ENCODE measurements around the gene IL4I1. TPM values are rescaled to one million over a fixed set of nuclear protein-coding genes. Genes with fewer than 3 reads are reported as not detected.
A peak's percentile ranks its signal among the peaks of the same experiment; 100 is the strongest.

Gene IL4I1
- total RNA-seq, 5 donors from 2014 or later (not counting 1 experiment from before 2014, with no cell fraction given): 2.0 to 12.4 (median 4.0) TPM

- POLR2A ChIA-PET: no interaction called here
- DNase-seq (peak in 2 of 35 experiments; percentile 17 to 45), ATAC-seq (replicated peaks in 1 of 4) (peak in 3 of 4 experiments; percentile 31 to 58 (median 36))
- no peaks in the 10 kb centered on the region for H3K27me3 ChIP-seq (replicated peaks in 1 of 2; ENCODE audit: control insufficient read depth in 2 of 2, extremely low read depth in 1 of 2, insufficient read depth in 2 of 2, low read length in 1 of 2)
- CTCF ChIA-PET: interaction anchor here (0.6 to 0.7 kb wide), 4 partner anchors 14 to 1507 kb away, joined by 3 to 5 read pairs (median 4); no protein-coding TSS in a partner anchor
- H3K4me3 ChIP-seq (ENCODE audit: control insufficient read depth in 1 of 2, extremely low read depth in 1 of 2, low read length in 1 of 2): no peak overlapping the region
- Mint-ChIP-seq H3K9me3 (no peaks in the 10 kb centered on the region), H3K27ac (peak overlapping the region; percentile 81 to 85), H3K4me3 (no peak overlapping the region), H3K36me3 (peaks cover 31% of the 10 kb centered on the region), H3K4me1 (peaks cover 27 to 33% (median 32%) of the 10 kb centered on the region in 3 donors), H3K27me3 (no peaks in the 10 kb centered on the region)
- WGBS (ENCODE audit: insufficient coverage): 51% methylated on average over 5 of the region's 9 CpGs
- peaks cover 38 to 53% of the 10 kb centered on the region in 2 donors for H3K36me3 ChIP-seq (ENCODE audit: control insufficient read depth in 2 of 2, extremely low read depth in 1 of 2, insufficient read depth in 1 of 2, low read length in 1 of 2)
- H3K27ac ChIP-seq (ENCODE audit: low read length): peak overlapping the region; percentile 52
- no peaks in the 10 kb centered on the region for H3K9me3 ChIP-seq
- H3K4me1 ChIP-seq (ENCODE audit: control insufficient read depth in 1 of 2, extremely low read depth in 1 of 2, insufficient read depth in 2 of 2, low read length in 2 of 2): peaks cover 3 to 20% of the 10 kb centered on the region in 2 experiments
Observed at GRCh38 chr19:49911381-49912145, 14.9 kb upstream of the IL4I1 start.

GRCh38 chr19:49910179-49910578, 13.5 kb upstream of the IL4I1 start:
- Mint-ChIP-seq H3K9me3 (no peaks in the 10 kb centered on the region), H3K36me3 (peaks cover 26% of the 10 kb centered on the region), H3K27me3 (no peaks in the 10 kb centered on the region), H3K4me1 (peaks cover 18 to 31% (median 31%) of the 10 kb centered on the region in 3 donors), H3K27ac (no peak overlapping the region), H3K4me3 (no peak overlapping the region)
- ATAC-seq (replicated peaks in 1 of 4) (peak in 1 of 4 experiments; percentile 12), DNase-seq (no peak)
- ChIA-PET CTCF (no interaction called here), POLR2A (no interaction called here)
- Histone ChIP-seq H3K27ac (ENCODE audit: low read length) (no peak overlapping the region), H3K4me1 (ENCODE audit: control insufficient read depth in 1 of 2, extremely low read depth in 1 of 2, insufficient read depth in 2 of 2, low read length in 2 of 2) (peaks cover 3 to 20% of the 10 kb centered on the region in 2 experiments), H3K36me3 (ENCODE audit: control insufficient read depth in 2 of 2, extremely low read depth in 1 of 2, insufficient read depth in 1 of 2, low read length in 1 of 2) (peaks cover 37 to 52% of the 10 kb centered on the region in 2 donors), H3K27me3 (replicated peaks in 1 of 2; ENCODE audit: control insufficient read depth in 2 of 2, extremely low read depth in 1 of 2, insufficient read depth in 2 of 2, low read length in 1 of 2) (no peaks in the 10 kb centered on the region), H3K4me3 (ENCODE audit: control insufficient read depth in 1 of 2, extremely low read depth in 1 of 2, low read length in 1 of 2) (no peak overlapping the region), H3K9me3 (no peaks in the 10 kb centered on the region)
- 100% methylated on average over 2 of the region's 5 CpGs for WGBS (ENCODE audit: insufficient coverage)

GRCh38 chr19:49908480-49909420, 12.1 kb upstream of the IL4I1 start:
- no peak overlapping the region for H3K4me3 ChIP-seq (ENCODE audit: control insufficient read depth in 1 of 2, extremely low read depth in 1 of 2, low read length in 1 of 2)
- peaks cover 18% of the 10 kb centered on the region for H3K36me3 Mint-ChIP-seq
- H3K27ac Mint-ChIP-seq: peak overlapping the region in 1 of 2 donors; percentile 27
- H3K27me3 ChIP-seq (replicated peaks in 1 of 2; ENCODE audit: control insufficient read depth in 2 of 2, extremely low read depth in 1 of 2, insufficient read depth in 2 of 2, low read length in 1 of 2): no peaks in the 10 kb centered on the region
- WGBS (ENCODE audit: insufficient coverage): 97% methylated on average over 36 of the region's 37 CpGs
- no peaks in the 10 kb centered on the region for H3K27me3 Mint-ChIP-seq
- no peak overlapping the region for H3K4me3 Mint-ChIP-seq
- ATAC-seq (replicated peaks in 1 of 4) (no peak), DNase-seq (no peak)
- peaks cover 3 to 20% of the 10 kb centered on the region in 2 experiments for H3K4me1 ChIP-seq (ENCODE audit: control insufficient read depth in 1 of 2, extremely low read depth in 1 of 2, insufficient read depth in 2 of 2, low read length in 2 of 2)
- no peak overlapping the region for H3K27ac ChIP-seq (ENCODE audit: low read length)
- no peaks in the 10 kb centered on the region for H3K9me3 Mint-ChIP-seq
- H3K9me3 ChIP-seq: no peaks in the 10 kb centered on the region
- peaks cover 27 to 43% of the 10 kb centered on the region in 2 donors for H3K36me3 ChIP-seq (ENCODE audit: control insufficient read depth in 2 of 2, extremely low read depth in 1 of 2, insufficient read depth in 1 of 2, low read length in 1 of 2)
- ChIA-PET CTCF (no interaction called here), POLR2A (interaction anchor here in 1 of 2 donors (0.6 kb wide), 1 partner anchor 698 kb away, joined by 3 read pairs; no protein-coding TSS in a partner anchor)
- peaks cover 17 to 32% (median 31%) of the 10 kb centered on the region in 3 donors for H3K4me1 Mint-ChIP-seq

GRCh38 chr19:49907745-49908446, 11.2 kb upstream of the IL4I1 start:
- POLR2A ChIA-PET: no interaction called here
- Mint-ChIP-seq H3K36me3 (peaks cover 10% of the 10 kb centered on the region), H3K9me3 (no peaks in the 10 kb centered on the region), H3K4me1 (peaks cover 12 to 29% (median 24%) of the 10 kb centered on the region in 3 donors), H3K4me3 (no peak overlapping the region), H3K27ac (no peak overlapping the region), H3K27me3 (no peaks in the 10 kb centered on the region)
- Histone ChIP-seq H3K9me3 (no peaks in the 10 kb centered on the region), H3K27me3 (replicated peaks in 1 of 2; ENCODE audit: control insufficient read depth in 2 of 2, extremely low read depth in 1 of 2, insufficient read depth in 2 of 2, low read length in 1 of 2) (no peaks in the 10 kb centered on the region), H3K4me1 (ENCODE audit: control insufficient read depth in 1 of 2, extremely low read depth in 1 of 2, insufficient read depth in 2 of 2, low read length in 2 of 2) (peaks cover 3 to 20% of the 10 kb centered on the region in 2 experiments), H3K4me3 (ENCODE audit: control insufficient read depth in 1 of 2, extremely low read depth in 1 of 2, low read length in 1 of 2) (no peak overlapping the region), H3K27ac (ENCODE audit: low read length) (no peak overlapping the region), H3K36me3 (ENCODE audit: control insufficient read depth in 2 of 2, extremely low read depth in 1 of 2, insufficient read depth in 1 of 2, low read length in 1 of 2) (peaks cover 22 to 36% of the 10 kb centered on the region in 2 donors)
- no peak for ATAC-seq (replicated peaks in 1 of 4)
- 95% methylated on average over 18 of the region's 23 CpGs for WGBS (ENCODE audit: insufficient coverage)
- no peak for DNase-seq
- CTCF ChIA-PET: interaction anchor here in 1 of 2 donors (0.5 kb wide), 1 partner anchor 85 kb away, joined by 3 read pairs; no protein-coding TSS in a partner anchor

GRCh38 chr19:49906879-49907564, 10.3 kb upstream of the IL4I1 start:
- CTCF ChIA-PET: interaction anchor here in 1 of 2 donors (0.5 to 1.1 kb wide), 2 partner anchors 10 to 84 kb away, joined by 3 read pairs; no protein-coding TSS in a partner anchor
- POLR2A ChIA-PET: no interaction called here

More at GRCh38 chr19:49906879-49907564, 10.3 kb upstream of the IL4I1 start:
- H3K9me3 ChIP-seq: no peaks in the 10 kb centered on the region
- H3K27me3 ChIP-seq (replicated peaks in 1 of 2; ENCODE audit: control insufficient read depth in 2 of 2, extremely low read depth in 1 of 2, insufficient read depth in 2 of 2, low read length in 1 of 2): no peaks in the 10 kb centered on the region
- WGBS (ENCODE audit: insufficient coverage): 96% methylated on average over 15 of the region's 16 CpGs
- H3K36me3 ChIP-seq (ENCODE audit: control insufficient read depth in 2 of 2, extremely low read depth in 1 of 2, insufficient read depth in 1 of 2, low read length in 1 of 2): peaks cover 22 to 33% of the 10 kb centered on the region in 2 donors
- ATAC-seq (replicated peaks in 1 of 4) (no peak), DNase-seq (no peak)
- peaks cover 12 to 28% (median 19%) of the 10 kb centered on the region in 3 donors for H3K4me1 Mint-ChIP-seq
- H3K4me3 Mint-ChIP-seq: no peak overlapping the region
- no peaks in the 10 kb centered on the region for H3K9me3 Mint-ChIP-seq
- no peaks in the 10 kb centered on the region for H3K27me3 Mint-ChIP-seq
- no peak overlapping the region for H3K4me3 ChIP-seq (ENCODE audit: control insufficient read depth in 1 of 2, extremely low read depth in 1 of 2, low read length in 1 of 2)
- H3K36me3 Mint-ChIP-seq: peaks cover 8% of the 10 kb centered on the region
- H3K4me1 ChIP-seq (ENCODE audit: control insufficient read depth in 1 of 2, extremely low read depth in 1 of 2, insufficient read depth in 2 of 2, low read length in 2 of 2): peaks cover 3 to 20% of the 10 kb centered on the region in 2 experiments
- no peak overlapping the region for H3K27ac ChIP-seq (ENCODE audit: low read length)
- H3K27ac Mint-ChIP-seq: no peak overlapping the region

Data from T-cell (primary cell).